Chondrocyte (in vitro differentiated cells): ENCODE measurements around the gene STXBP1. TPM values are rescaled to one million over a fixed set of nuclear protein-coding genes. Genes with fewer than 3 reads are reported as not detected.

ENCODE experiments used
- DNase-seq: peaks from one replicate; pipeline ENCODE4 v3.0.0; 2021; ENCODE audit warnings: mixed read lengths, low spot score
- H3K27ac Mint-ChIP-seq: one replicate; pipeline ENCODE4 v1.8.0; 2021; ENCODE audit warnings: mild to moderate bottlenecking, moderate library complexity, mixed read lengths; ENCODE audit not compliant: unreplicated experiment
- H3K27me3 Mint-ChIP-seq: 2 replicates; pipeline ENCODE4 v1.8.0; 2021; ENCODE audit warnings: low read depth, mixed read lengths
- H3K36me3 Mint-ChIP-seq: 2 replicates; pipeline ENCODE4 v1.8.0; 2021; ENCODE audit warnings: low read depth, mixed read lengths
- H3K4me1 Mint-ChIP-seq: 2 replicates; pipeline ENCODE4 v1.8.0; 2021; ENCODE audit warnings: low read depth, mild to moderate bottlenecking, mixed read lengths
- H3K4me3 Mint-ChIP-seq: one replicate; pipeline ENCODE4 v1.8.0; 2021; ENCODE audit warnings: mild to moderate bottlenecking, moderate library complexity, mixed read lengths; ENCODE audit not compliant: unreplicated experiment
- H3K9me3 Mint-ChIP-seq: 2 replicates; pipeline ENCODE4 v1.8.0; 2021; ENCODE audit warnings: low read depth, mixed read lengths
- total RNA-seq: library from RNA; stranded (reverse); gene quantifications from 3 replicates; pipeline ENCODE4 v1.2.1, GENCODE V29; 2021
- TF ChIP-seq, protein P1 (sequence below): fragments of 200-600 bp; sonication (generic); IDR thresholded peaks from 2 replicates; pipeline ENCODE4 v1.5.0; 2021; ENCODE audit warnings: antibody characterized with exemption, mild to moderate bottlenecking, moderate library complexity

Gene STXBP1
- total RNA-seq, 1 donor from 2014 or later = 41.6 TPM

DNA sequence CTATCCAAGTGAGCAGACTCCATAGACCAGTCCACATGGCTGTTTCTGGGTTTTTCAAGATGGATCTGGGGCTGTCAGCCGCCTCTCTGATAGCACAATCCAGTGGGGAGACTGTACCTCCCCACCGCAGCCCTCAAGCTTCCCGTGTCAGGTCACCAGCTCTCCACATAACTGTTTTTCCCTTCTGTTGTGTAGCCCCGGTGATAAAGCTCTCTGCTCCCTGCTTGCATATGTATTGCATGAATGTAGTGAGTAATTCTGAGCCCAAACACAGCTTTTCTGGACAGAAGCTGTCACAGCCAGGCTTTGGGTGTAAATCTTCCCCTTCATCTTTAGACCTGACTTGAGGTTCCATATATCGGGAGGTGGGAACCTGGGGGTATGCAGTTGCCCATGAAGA lies 71.6 kb downstream of the STXBP1 start:
- DNase-seq = no peak
- TF ChIP-seq, protein P1, sequence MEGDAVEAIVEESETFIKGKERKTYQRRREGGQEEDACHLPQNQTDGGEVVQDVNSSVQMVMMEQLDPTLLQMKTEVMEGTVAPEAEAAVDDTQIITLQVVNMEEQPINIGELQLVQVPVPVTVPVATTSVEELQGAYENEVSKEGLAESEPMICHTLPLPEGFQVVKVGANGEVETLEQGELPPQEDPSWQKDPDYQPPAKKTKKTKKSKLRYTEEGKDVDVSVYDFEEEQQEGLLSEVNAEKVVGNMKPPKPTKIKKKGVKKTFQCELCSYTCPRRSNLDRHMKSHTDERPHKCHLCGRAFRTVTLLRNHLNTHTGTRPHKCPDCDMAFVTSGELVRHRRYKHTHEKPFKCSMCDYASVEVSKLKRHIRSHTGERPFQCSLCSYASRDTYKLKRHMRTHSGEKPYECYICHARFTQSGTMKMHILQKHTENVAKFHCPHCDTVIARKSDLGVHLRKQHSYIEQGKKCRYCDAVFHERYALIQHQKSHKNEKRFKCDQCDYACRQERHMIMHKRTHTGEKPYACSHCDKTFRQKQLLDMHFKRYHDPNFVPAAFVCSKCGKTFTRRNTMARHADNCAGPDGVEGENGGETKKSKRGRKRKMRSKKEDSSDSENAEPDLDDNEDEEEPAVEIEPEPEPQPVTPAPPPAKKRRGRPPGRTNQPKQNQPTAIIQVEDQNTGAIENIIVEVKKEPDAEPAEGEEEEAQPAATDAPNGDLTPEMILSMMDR = no peak
- H3K36me3 Mint-ChIP-seq = peaks cover 29% of the 10 kb centered on the region
- H3K4me1 Mint-ChIP-seq = peaks cover 19% of the 10 kb centered on the region
- peak overlapping the region; percentile 94 for H3K27ac Mint-ChIP-seq
- no peaks in the 10 kb centered on the region for H3K9me3 Mint-ChIP-seq
- no peak overlapping the region for H3K4me3 Mint-ChIP-seq
- H3K27me3 Mint-ChIP-seq = no peaks in the 10 kb centered on the region

DNA sequence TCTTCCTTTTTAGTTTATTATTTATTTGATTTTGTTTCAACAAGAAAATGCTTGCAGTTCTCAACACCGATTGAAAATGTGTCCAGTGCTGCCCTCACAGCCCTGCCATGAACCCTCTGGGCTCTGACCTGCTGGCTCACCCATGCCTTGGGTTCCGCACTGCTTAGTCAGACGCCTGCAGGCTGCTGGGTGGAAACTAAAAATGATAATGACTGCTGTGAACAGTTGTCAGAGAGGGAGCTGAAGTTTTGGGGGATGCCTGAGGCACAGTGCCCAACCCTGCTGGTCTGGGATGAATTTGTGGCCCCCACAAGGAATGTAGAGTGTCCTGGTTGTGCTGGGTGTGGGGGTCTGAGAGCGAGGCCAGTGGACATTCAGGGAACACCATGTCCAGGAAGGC lies 72.5 kb downstream of the STXBP1 start:
- H3K36me3 Mint-ChIP-seq = peaks cover 25% of the 10 kb centered on the region
- H3K9me3 Mint-ChIP-seq = no peaks in the 10 kb centered on the region
- H3K27ac Mint-ChIP-seq = peak overlapping the region; percentile 94
- no peak overlapping the region for H3K4me3 Mint-ChIP-seq
- TF ChIP-seq, protein P1 = no peak
- H3K27me3 Mint-ChIP-seq = no peaks in the 10 kb centered on the region
- no peak for DNase-seq
- peaks cover 19% of the 10 kb centered on the region for H3K4me1 Mint-ChIP-seq

DNA sequence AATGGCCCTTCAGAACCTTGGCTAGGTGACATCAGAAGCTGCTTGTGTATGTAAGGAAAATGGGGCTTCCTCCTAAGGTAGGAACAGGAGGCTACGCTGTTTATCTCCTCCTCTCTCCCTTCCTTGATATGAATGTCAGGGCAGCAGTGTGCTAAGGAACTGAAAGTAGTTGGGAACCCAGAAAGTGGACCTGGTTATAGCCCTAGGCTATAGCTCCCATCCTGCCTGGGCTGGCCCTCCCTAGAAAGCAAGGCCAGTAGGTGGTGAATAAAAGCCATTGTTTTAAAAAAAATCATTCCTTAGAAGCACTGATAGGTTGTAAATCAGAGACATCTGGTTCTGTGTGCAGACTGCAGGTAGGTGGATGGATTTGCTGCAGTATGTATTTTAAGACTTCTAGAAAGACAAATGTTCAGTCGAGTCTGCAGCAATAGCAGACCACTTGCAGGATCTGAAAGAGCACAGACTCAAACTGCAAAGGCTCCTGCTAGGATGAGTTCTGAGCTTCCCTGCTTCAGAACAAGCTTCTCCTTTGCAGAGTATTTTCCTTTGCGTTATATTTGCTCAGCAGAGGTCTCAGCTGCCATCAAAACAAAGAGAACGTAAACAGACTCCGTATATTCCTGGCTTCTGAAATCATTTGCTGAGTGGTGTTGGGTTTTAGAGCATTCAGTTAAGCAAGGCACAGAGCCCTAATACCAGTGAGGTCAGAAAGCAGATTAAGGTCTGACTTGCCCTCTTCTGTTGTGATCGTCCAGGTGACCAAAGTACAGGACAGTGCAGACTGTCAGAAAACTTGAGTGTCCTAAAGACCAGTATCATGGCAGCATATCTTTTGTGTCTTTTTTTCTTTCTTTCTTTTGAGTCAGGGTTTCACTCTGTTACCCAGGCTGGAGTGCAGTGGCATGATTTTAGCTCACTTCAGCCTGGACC lies 74.7 kb downstream of the STXBP1 start:
- TF ChIP-seq, protein P1 = no peak
- Mint-ChIP-seq H3K27me3 (no peaks in the 10 kb centered on the region), H3K4me3 (no peak overlapping the region), H3K9me3 (no peaks in the 10 kb centered on the region), H3K4me1 (peaks cover 19% of the 10 kb centered on the region), H3K27ac (no peak overlapping the region), H3K36me3 (peaks cover 24% of the 10 kb centered on the region)
- DNase-seq = no peak

DNA sequence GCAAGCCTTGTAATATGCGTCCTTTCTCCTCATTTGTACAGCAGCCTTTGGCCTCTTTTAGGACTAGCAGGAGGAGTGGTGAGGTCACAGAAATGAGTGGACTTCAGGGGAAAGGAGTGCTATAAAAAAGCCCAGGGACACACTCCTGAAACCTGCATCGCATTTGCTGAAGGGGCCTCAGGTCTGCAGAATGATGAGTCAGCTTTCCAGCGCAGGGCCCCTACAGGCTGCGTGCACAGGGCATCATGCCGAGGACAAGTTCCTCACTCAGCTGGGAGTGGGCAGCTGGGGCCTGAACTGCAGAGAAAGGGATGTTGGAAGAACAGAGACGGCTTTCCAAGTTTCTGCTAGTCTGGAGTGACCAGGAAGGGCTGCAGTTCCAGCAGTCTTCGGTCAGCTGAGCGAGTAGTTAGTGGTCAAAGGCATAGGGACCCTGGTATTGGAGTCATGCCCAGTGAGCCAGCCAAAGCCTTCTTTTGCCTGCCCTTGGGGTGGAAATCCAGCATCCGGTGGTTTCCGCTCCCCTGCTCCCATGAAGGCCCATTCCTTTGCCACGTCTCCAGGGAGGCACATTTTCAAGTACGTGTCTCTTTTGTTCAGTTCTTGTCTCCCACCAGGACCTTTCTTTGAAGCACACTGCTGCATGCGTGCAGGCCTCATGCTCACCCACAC lies 77.4 kb downstream of the STXBP1 start:
- Mint-ChIP-seq H3K27ac (no peak overlapping the region), H3K27me3 (no peaks in the 10 kb centered on the region), H3K36me3 (peaks cover 18% of the 10 kb centered on the region), H3K9me3 (no peaks in the 10 kb centered on the region), H3K4me3 (no peak overlapping the region), H3K4me1 (peaks cover 6% of the 10 kb centered on the region)
- DNase-seq = no peak
- TF ChIP-seq, protein P1 = no peak

DNA sequence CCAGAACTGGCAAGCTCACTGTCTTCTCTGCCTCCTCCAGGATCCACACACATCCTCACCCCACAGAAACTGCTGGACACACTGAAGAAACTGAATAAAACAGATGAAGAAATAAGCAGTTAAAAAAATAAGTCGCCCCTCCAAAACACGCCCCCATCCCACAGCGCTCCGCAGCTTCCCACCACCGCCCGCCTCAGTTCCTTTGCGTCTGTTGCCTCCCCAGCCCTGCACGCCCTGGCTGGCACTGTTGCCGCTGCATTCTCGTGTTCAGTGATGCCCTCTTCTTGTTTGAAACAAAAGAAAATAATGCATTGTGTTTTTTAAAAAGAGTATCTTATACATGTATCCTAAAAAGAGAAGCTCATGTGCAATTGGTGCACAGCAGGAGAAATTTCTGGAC lies 78.7 kb downstream of the STXBP1 start:
- peaks cover 9% of the 10 kb centered on the region for H3K4me1 Mint-ChIP-seq
- H3K27me3 Mint-ChIP-seq = no peaks in the 10 kb centered on the region
- no peaks in the 10 kb centered on the region for H3K9me3 Mint-ChIP-seq
- peaks cover 15% of the 10 kb centered on the region for H3K36me3 Mint-ChIP-seq
- H3K27ac Mint-ChIP-seq = no peak overlapping the region
- DNase-seq = no peak
- no peak overlapping the region for H3K4me3 Mint-ChIP-seq
- TF ChIP-seq, protein P1 = no peak
